SK-N-SH treated with all-trans-retinoic acid at 6 μM for 48 hours (cell line): ENCODE measurements around the gene IGHMBP2.

Experiments
- ATAC-seq: fragments of 200-7000 bp; cut with Tn5 transposase; 3 replicates; pipeline ENCODE4 v1.9.1; 2020; ENCODE audit warnings: mild to moderate bottlenecking, moderate library complexity
- ARNTL ChIP-seq: fragments of 450-650 bp; formaldehyde crosslinking; IDR thresholded peaks from 2 replicates; pipeline ENCODE4 v1.5.0; 2020; ENCODE audit warnings: low read depth, mild to moderate bottlenecking, moderate library complexity, borderline replicate concordance
- BACH2 ChIP-seq: fragments of 250-450 bp; sonication (Bioruptor Pico); IDR thresholded peaks from 2 replicates; pipeline ENCODE4 v1.9.0; 2021; ENCODE audit warnings: mild to moderate bottlenecking, borderline replicate concordance
- CSDC2 ChIP-seq: fragments of 250-450 bp; sonication (Bioruptor Pico); IDR thresholded peaks from 2 replicates; pipeline ENCODE4 v1.5.0; 2020; ENCODE audit warnings: mild to moderate bottlenecking, moderate library complexity
- GLIS3 ChIP-seq: fragments of 250-450 bp; sonication (Bioruptor Pico); IDR thresholded peaks from 2 replicates; pipeline ENCODE4 v1.5.0; 2020; ENCODE audit warnings: mild to moderate bottlenecking, moderate library complexity
- ISL1 ChIP-seq: fragments of 250-450 bp; sonication (Bioruptor Pico); IDR thresholded peaks from 2 replicates; pipeline ENCODE4 v2.1.2; 2022; ENCODE audit warnings: mild to moderate bottlenecking, moderate library complexity
- OSR1 ChIP-seq: fragments of 250-450 bp; sonication (Bioruptor Pico); IDR thresholded peaks from 2 replicates; pipeline ENCODE4 v1.8.0; 2022; ENCODE audit warnings: moderate library complexity, mild to moderate bottlenecking, inconsistent platforms
- PPARA ChIP-seq: fragments of 250-450 bp; sonication (Bioruptor Pico); IDR thresholded peaks from 2 replicates; pipeline ENCODE4 v1.5.0; 2020; ENCODE audit warnings: mild to moderate bottlenecking, borderline replicate concordance
- RARB ChIP-seq: fragments of 250-450 bp; sonication (Bioruptor Pico); IDR thresholded peaks from 2 replicates; pipeline ENCODE4 v1.8.0; 2021; ENCODE audit warnings: mild to moderate bottlenecking, moderate library complexity
- SNAI2 ChIP-seq: fragments of 250-450 bp; sonication (Bioruptor Pico); IDR thresholded peaks from 2 replicates; pipeline ENCODE4 v1.5.0; 2020; ENCODE audit warnings: mild to moderate bottlenecking, moderate library complexity
- TCF4 ChIP-seq: fragments of 250-450 bp; sonication (Bioruptor Pico); IDR thresholded peaks from 2 replicates; pipeline ENCODE4 v1.8.0; 2021; ENCODE audit warnings: mild to moderate bottlenecking, moderate library complexity, borderline replicate concordance
- TOX ChIP-seq: fragments of 250-450 bp; sonication (Bioruptor Pico); IDR thresholded peaks from 2 replicates; pipeline ENCODE4 v1.8.0; 2021; ENCODE audit warnings: mild to moderate bottlenecking, moderate library complexity, borderline replicate concordance
- ZC3H10 ChIP-seq: fragments of 250-450 bp; sonication (Bioruptor Pico); IDR thresholded peaks from 2 replicates; pipeline ENCODE4 v1.5.1; 2021; ENCODE audit warnings: mild to moderate bottlenecking, moderate library complexity
- ZFP3 ChIP-seq: fragments of 250-450 bp; sonication (Bioruptor Pico); IDR thresholded peaks from 2 replicates; pipeline ENCODE4 v1.5.0; 2020; ENCODE audit warnings: mild to moderate bottlenecking, moderate library complexity
- ZFP30 ChIP-seq: fragments of 450-650 bp; formaldehyde crosslinking; IDR thresholded peaks from 2 replicates; pipeline ENCODE4 v1.5.0; 2022; ENCODE audit warnings: mild to moderate bottlenecking, moderate library complexity
- ZNF565 ChIP-seq: fragments of 450-650 bp; formaldehyde crosslinking; conservative IDR thresholded peaks from 2 replicates; pipeline ENCODE4 v1.5.0; 2020; ENCODE audit warnings: low read depth, mild to moderate bottlenecking, moderate library complexity
- ZNF70 ChIP-seq: fragments of 450-650 bp; formaldehyde crosslinking; IDR thresholded peaks from 2 replicates; pipeline ENCODE4 v1.5.0; 2020; ENCODE audit warnings: mild to moderate bottlenecking, moderate library complexity
- TF ChIP-seq, protein P1 (sequence below): fragments of 250-450 bp; sonication (Bioruptor Pico); IDR thresholded peaks from 2 replicates; pipeline ENCODE4 v1.5.0; 2020; ENCODE audit warnings: mild to moderate bottlenecking, moderate library complexity
- TF ChIP-seq, protein P2 (sequence below): fragments of 250-450 bp; sonication (Bioruptor Pico); IDR thresholded peaks from 2 replicates; pipeline ENCODE4 v1.5.1; 2020; ENCODE audit warnings: low read depth, mild to moderate bottlenecking, moderate library complexity
- TF ChIP-seq, protein P3 (sequence below): fragments of 250-450 bp; sonication (Bioruptor Pico); IDR thresholded peaks from 2 replicates; pipeline ENCODE4 v1.5.1; 2021; ENCODE audit warnings: mild to moderate bottlenecking, moderate library complexity

The IGHMBP2 gene

DNA sequence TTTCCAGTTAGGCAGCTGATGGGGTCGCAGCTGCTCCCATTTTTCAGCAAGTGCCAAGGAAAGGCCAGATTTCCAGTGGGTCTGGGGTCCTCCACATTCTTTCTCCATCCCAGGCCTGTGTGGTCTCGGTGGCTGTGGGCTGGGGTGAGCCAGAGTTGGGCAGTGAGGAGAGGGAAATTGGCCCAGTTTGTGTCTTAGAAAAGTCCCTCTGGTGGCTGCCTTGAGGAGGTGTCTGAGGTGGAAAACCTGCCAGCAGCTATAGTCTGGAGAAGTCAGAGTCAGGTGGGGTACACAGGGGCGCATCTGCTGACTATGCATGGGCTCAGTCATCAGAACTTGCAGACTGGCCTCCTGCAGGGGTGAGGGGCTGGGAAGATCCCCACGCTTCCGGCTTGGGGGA lies 46.6 kb downstream of the IGHMBP2 start:
- TF ChIP-seq, protein P1, sequence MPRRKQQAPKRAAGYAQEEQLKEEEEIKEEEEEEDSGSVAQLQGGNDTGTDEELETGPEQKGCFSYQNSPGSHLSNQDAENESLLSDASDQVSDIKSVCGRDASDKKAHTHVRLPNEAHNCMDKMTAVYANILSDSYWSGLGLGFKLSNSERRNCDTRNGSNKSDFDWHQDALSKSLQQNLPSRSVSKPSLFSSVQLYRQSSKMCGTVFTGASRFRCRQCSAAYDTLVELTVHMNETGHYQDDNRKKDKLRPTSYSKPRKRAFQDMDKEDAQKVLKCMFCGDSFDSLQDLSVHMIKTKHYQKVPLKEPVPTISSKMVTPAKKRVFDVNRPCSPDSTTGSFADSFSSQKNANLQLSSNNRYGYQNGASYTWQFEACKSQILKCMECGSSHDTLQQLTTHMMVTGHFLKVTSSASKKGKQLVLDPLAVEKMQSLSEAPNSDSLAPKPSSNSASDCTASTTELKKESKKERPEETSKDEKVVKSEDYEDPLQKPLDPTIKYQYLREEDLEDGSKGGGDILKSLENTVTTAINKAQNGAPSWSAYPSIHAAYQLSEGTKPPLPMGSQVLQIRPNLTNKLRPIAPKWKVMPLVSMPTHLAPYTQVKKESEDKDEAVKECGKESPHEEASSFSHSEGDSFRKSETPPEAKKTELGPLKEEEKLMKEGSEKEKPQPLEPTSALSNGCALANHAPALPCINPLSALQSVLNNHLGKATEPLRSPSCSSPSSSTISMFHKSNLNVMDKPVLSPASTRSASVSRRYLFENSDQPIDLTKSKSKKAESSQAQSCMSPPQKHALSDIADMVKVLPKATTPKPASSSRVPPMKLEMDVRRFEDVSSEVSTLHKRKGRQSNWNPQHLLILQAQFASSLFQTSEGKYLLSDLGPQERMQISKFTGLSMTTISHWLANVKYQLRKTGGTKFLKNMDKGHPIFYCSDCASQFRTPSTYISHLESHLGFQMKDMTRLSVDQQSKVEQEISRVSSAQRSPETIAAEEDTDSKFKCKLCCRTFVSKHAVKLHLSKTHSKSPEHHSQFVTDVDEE (CRISPR knock-in tag): no peak
- TF ChIP-seq ZC3H10 (CRISPR knock-in tag) (no peak), PPARA (CRISPR knock-in tag) (no peak)
- TF ChIP-seq, protein P2, sequence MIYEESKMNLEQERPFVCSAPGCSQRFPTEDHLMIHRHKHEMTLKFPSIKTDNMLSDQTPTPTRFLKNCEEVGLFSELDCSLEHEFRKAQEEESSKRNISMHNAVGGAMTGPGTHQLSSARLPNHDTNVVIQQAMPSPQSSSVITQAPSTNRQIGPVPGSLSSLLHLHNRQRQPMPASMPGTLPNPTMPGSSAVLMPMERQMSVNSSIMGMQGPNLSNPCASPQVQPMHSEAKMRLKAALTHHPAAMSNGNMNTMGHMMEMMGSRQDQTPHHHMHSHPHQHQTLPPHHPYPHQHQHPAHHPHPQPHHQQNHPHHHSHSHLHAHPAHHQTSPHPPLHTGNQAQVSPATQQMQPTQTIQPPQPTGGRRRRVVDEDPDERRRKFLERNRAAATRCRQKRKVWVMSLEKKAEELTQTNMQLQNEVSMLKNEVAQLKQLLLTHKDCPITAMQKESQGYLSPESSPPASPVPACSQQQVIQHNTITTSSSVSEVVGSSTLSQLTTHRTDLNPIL (CRISPR knock-in tag): no peak
- peak; percentile 70 for ATAC-seq

DNA sequence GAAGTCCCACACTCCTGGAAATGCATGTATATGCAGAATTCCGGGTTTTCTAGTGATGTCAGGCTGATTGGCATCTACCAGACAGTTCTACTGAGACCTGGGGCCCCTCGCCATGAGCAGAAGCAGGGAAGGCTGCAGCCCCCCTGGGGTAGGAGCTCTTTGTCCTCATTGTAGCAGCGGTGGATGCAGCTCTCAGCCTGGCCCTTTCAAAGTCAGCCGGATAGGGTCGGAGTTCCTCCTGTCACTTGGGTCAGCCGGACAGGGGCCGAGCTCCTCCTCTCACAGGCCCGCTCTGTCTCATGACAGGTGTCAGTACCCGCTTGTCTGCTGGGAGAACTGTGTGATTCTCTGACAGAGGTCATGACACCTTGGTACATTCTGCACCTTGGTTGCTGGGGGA lies 47.1 kb downstream of the IGHMBP2 start:
- no peak for ATAC-seq
- TF ChIP-seq, protein P1 (CRISPR knock-in tag): no peak
- TF ChIP-seq ZNF70: no peak
- TF ChIP-seq ZFP3 (CRISPR knock-in tag): no peak
- TF ChIP-seq TCF4: no peak
- no peak for TF ChIP-seq GLIS3 (CRISPR knock-in tag)
- TF ChIP-seq TOX (CRISPR knock-in tag): no peak
- TF ChIP-seq ISL1 (CRISPR knock-in tag): no peak
- TF ChIP-seq ZFP30 (CRISPR knock-in tag): no peak
- TF ChIP-seq, protein P2 (CRISPR knock-in tag): no peak
- TF ChIP-seq RARB: no peak
- no peak for TF ChIP-seq BACH2
- TF ChIP-seq, protein P3, sequence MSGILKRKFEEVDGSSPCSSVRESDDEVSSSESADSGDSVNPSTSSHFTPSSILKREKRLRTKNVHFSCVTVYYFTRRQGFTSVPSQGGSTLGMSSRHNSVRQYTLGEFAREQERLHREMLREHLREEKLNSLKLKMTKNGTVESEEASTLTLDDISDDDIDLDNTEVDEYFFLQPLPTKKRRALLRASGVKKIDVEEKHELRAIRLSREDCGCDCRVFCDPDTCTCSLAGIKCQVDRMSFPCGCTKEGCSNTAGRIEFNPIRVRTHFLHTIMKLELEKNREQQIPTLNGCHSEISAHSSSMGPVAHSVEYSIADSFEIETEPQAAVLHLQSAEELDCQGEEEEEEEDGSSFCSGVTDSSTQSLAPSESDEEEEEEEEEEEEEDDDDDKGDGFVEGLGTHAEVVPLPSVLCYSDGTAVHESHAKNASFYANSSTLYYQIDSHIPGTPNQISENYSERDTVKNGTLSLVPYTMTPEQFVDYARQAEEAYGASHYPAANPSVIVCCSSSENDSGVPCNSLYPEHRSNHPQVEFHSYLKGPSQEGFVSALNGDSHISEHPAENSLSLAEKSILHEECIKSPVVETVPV: no peak
- TF ChIP-seq CSDC2: no peak
- TF ChIP-seq ZC3H10 (CRISPR knock-in tag): no peak

DNA sequence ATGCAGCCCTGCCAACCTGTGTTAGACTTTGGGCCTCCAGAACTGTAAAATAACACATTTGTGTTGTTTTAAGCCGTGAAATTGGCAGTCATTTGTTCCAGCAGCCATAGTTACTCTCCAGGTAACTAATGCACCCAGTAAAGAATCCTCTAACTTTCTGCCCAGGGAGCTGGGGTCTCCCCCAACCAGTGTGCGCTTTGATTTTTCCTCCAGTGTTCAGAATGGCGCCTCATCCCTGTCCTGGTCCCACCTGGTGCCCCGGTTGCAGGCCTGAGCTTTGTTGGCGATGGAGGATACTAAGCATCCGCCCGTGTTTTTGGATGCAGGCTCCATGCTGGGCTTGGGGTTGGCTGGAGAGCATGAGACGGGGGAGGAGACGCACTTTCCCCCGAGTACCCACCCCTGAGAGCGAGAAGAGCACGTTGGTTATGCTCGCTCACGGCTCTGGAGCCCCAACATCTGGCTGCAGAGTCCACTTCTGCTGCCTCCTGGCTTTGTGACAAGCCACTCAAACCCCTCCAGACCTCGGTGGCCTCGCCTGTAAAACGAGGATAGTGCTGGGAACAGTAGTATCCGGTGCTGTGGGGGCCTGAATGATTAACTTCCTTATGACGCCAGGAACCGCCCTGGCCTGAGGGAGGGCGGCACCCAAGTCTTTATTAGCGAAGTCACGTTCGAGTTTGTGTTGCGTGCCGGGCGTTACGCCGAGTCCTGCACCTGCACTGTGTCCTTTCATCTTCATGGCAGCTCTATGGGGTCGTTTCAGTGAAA lies 51.3 kb downstream of the IGHMBP2 start:
- no peak for ATAC-seq
- TF ChIP-seq SNAI2 (CRISPR knock-in tag) (no peak), RARB (no peak), ARNTL (CRISPR knock-in tag) (no peak)

DNA sequence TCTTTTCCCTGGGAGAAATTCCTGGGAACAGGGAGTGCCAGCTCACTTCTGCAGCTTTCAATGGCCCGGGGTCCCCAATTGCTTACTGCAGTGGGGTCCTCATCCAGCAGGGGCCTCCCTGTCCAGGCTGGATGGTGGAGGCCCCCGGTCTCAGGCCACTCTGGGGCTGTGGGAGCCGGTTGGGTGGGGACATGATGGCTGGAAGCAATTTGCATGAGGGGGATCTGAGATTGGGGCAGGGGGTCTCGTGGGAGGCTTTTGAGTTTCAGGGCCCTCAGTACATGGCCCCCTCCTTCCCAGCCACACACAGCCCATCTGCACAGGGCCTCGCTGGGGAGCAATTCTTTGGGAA lies 51.9 kb downstream of the IGHMBP2 start:
- no peak for TF ChIP-seq CSDC2
- TF ChIP-seq OSR1 (CRISPR knock-in tag): no peak
- no peak for TF ChIP-seq ZNF70
- no peak for TF ChIP-seq ZNF565 (CRISPR knock-in tag)
- no peak for TF ChIP-seq GLIS3 (CRISPR knock-in tag)
- TF ChIP-seq SNAI2 (CRISPR knock-in tag): no peak
- TF ChIP-seq ZFP30 (CRISPR knock-in tag): no peak
- no peak for TF ChIP-seq TOX (CRISPR knock-in tag)
- TF ChIP-seq, protein P2 (CRISPR knock-in tag): no peak
- ATAC-seq: no peak
